Natural killer cell (primary cell): Measurements from ENCODE around the gene GNAZ. TPM values are rescaled to one million over a fixed set of nuclear protein-coding genes. Genes with fewer than 3 reads are reported as not detected.

Experiments used
- ATAC-seq, 3 donors: fragments of 150-1000 bp in 2 of 3; fragments of 200-7000 bp in 1 of 3; cut with Tn5 transposase; 1 replicate in 1 of 3; 2 replicates in 2 of 3; pipeline ENCODE4 v1.10.0; 2021; ENCODE audit warnings: mild to moderate bottlenecking in 2 of 3, moderate library complexity in 2 of 3
- DNase-seq, 2 donors: peaks; one replicate each; pipeline versions ENCODE4 v3.0.0 to v3.0.0-alpha.2; 2013 to 2021; ENCODE audit warnings: mixed read lengths in 1 of 2
- H3K27ac ChIP-seq: one replicate; pipeline ENCODE4 v1.5.1; 2013; ENCODE audit warnings: mild to moderate bottlenecking, low read length
- H3K27me3 ChIP-seq: one replicate; pipeline ENCODE4 v1.6.1; 2013; ENCODE audit warnings: low read length; ENCODE audit not compliant: control insufficient read depth, insufficient read depth
- H3K36me3 ChIP-seq: one replicate; pipeline ENCODE4 v1.6.1; 2013; ENCODE audit warnings: low read length; ENCODE audit not compliant: control insufficient read depth, insufficient read depth
- H3K4me1 ChIP-seq: one replicate; pipeline ENCODE4 v1.6.1; 2013; ENCODE audit warnings: low read length; ENCODE audit not compliant: control insufficient read depth, insufficient read depth
- H3K4me3 ChIP-seq: one replicate; pipeline ENCODE4 v1.5.1; 2013; ENCODE audit warnings: low read length
- H3K9me3 ChIP-seq: one replicate; pipeline ENCODE4 v1.6.1; 2013; ENCODE audit warnings: low read length; ENCODE audit not compliant: control insufficient read depth, insufficient read depth
- H3K27ac Mint-ChIP-seq, 2 donors: one replicate each; pipeline ENCODE4 v1.8.0; 2022; ENCODE audit warnings: mild to moderate bottlenecking in 2 of 2, mixed read lengths in 2 of 2, moderate library complexity in 1 of 2
- H3K27me3 Mint-ChIP-seq, 2 donors: one replicate each; pipeline ENCODE4 v1.8.0; 2022; ENCODE audit warnings: low read depth in 2 of 2, mixed read lengths in 2 of 2
- H3K36me3 Mint-ChIP-seq: one replicate; pipeline ENCODE4 v1.8.0; 2022; ENCODE audit warnings: mixed read lengths
- H3K4me1 Mint-ChIP-seq, 2 donors: one replicate each; pipeline ENCODE4 v1.8.0; 2022; ENCODE audit warnings: mixed read lengths in 2 of 2
- H3K4me3 Mint-ChIP-seq: one replicate; pipeline ENCODE4 v1.8.0; 2022; ENCODE audit warnings: mild to moderate bottlenecking, moderate library complexity, mixed read lengths
- H3K9me3 Mint-ChIP-seq, 2 donors: one replicate each; pipeline ENCODE4 v1.8.0; 2022; ENCODE audit warnings: mixed read lengths in 2 of 2
- CTCF ChIP-seq: fragments of 200-600 bp; IDR thresholded peaks from one replicate; pipeline ENCODE4 v1.8.0; 2022; ENCODE audit warnings: antibody characterized with exemption
- WGBS: methylation state at CpG from one replicate; pipeline ENCODE4 v1.1.7; 2013; ENCODE audit warnings: missing lambda C conversion rate; ENCODE audit not compliant: insufficient coverage; 5-methylcytosine and 5-hydroxymethylcytosine counted together
- intact Hi-C: fragments of 100-400 bp; cut with micrococcal nuclease; formaldehyde crosslinking; loops from one replicate; pipeline ENCODE4 v1.14.2; 2022
- total RNA-seq, 4 donors: library from RNA; stranded (reverse); fragments of 120-200 nt in 1 of 4; gene quantifications; one replicate each; pipeline versions ENCODE4 v1.2.3 to v1.2.4, GENCODE V29; 2013 to 2022

The GNAZ gene
- total RNA-seq, 3 donors from 2014 or later (not counting 1 experiment from before 2014, with no cell fraction given), result 4.5 to 7.5 (median 5.6) TPM

- peaks cover 3% of the 10 kb centered on the region for H3K4me1 ChIP-seq
- no peak overlapping the region for H3K27ac ChIP-seq
- DNase-seq (no peak), ATAC-seq (no peak)
- H3K36me3 ChIP-seq, result no peaks in the 10 kb centered on the region
- H3K4me3 Mint-ChIP-seq, result no peak overlapping the region
- peaks cover 4% of the 10 kb centered on the region in 2 donors for H3K4me1 Mint-ChIP-seq
- WGBS, result 98% methylated on average over 4 of the region's 4 CpGs
- intact Hi-C loops, result no loop called here
- H3K36me3 Mint-ChIP-seq, result no peaks in the 10 kb centered on the region
- H3K4me3 ChIP-seq, result no peak overlapping the region
- no peaks in the 10 kb centered on the region for H3K9me3 Mint-ChIP-seq
- no peaks in the 10 kb centered on the region for H3K27me3 ChIP-seq
- no peaks in the 10 kb centered on the region for H3K27me3 Mint-ChIP-seq
- no peak for TF ChIP-seq CTCF
- no peak overlapping the region for H3K27ac Mint-ChIP-seq
- no peaks in the 10 kb centered on the region for H3K9me3 ChIP-seq
Observed at GRCh38 chr22:23169043-23169406, 98.7 kb downstream of the GNAZ start.

Other genes with a start within 250 kb of the GNAZ start
- gene IGLL5, start 182.7 kb upstream of the GNAZ start, total RNA-seq, result 100 to 1,000 TPM in 1 of 3 donors, under 1 TPM in 2; 0.38 to 124 (median 0.93) TPM
- gene RSPH14, start 71.5 kb downstream of the GNAZ start, total RNA-seq, result 1 to 10 TPM; 1.4 to 4.9 (median 1.4) TPM
- 1 to 10 TPM; 1.7 to 2.9 (median 2.6) TPM for gene RAB36, start 75.0 kb downstream of the GNAZ start, total RNA-seq
- 100 to 1,000 TPM; 166 to 186 (median 167) TPM for gene BCR, start 110.0 kb downstream of the GNAZ start, total RNA-seq